K562 (cell line): ENCODE results near the gene SPACA9. TPM values are rescaled to one million over a fixed set of nuclear protein-coding genes. Genes with fewer than 3 reads are reported as not detected.
A peak's percentile ranks its signal among the peaks of the same experiment; 100 is the strongest.

Source experiments
- ATF1 ChIP-seq, 2 experiments: fragments of 450-650 bp in 1 of 2; IDR thresholded peaks; 2 replicates each; pipeline ENCODE4 v1.6.1; 2016; ENCODE audit warnings: missing compliant biosample characterization in 1 of 2, missing genetic modification characterization in 1 of 2
- CHD4 ChIP-seq: fragments of 200-600 bp; sonication (generic); IDR thresholded peaks from 3 replicates; pipeline ENCODE4 v1.6.1; 2012; ENCODE audit warnings: low read depth, mild to moderate bottlenecking, mixed read lengths, low read length, inconsistent platforms; ENCODE audit not compliant: insufficient read depth, insufficient replicate concordance, poor library complexity, severe bottlenecking
- CREB1 ChIP-seq, 2 experiments: sonication (generic) in 1 of 2; formaldehyde crosslinking in 1 of 2; IDR thresholded peaks; 2 replicates each; pipeline versions ENCODE4 v1.6.1 to v1.8.0; 2012 to 2022; ENCODE audit warnings: inconsistent platforms in 1 of 2, mild to moderate bottlenecking in 1 of 2, missing genetic modification reagents in 1 of 2, moderate library complexity in 1 of 2
- DDX20 ChIP-seq: fragments of 450-650 bp; IDR thresholded peaks from 2 replicates; pipeline ENCODE4 v1.6.1; 2016; ENCODE audit warnings: missing genetic modification characterization, low read depth, mild to moderate bottlenecking, missing compliant biosample characterization, moderate library complexity
- ETV1 ChIP-seq: fragments of 450-650 bp; conservative IDR thresholded peaks from 2 replicates; pipeline ENCODE4 v1.6.1; 2016; ENCODE audit warnings: missing genetic modification characterization, control low read depth, low read depth, missing compliant biosample characterization
- HDAC1 ChIP-seq, 2 experiments: fragments of 450-650 bp; IDR thresholded peaks; 2 replicates each; pipeline ENCODE4 v1.6.1; 2016 to 2017; ENCODE audit warnings: inconsistent platforms in 1 of 2, mild to moderate bottlenecking in 1 of 2, moderate library complexity in 1 of 2
- NR2C2 ChIP-seq, 2 experiments: fragments of 200-800 bp in 1 of 2; sonication (Bioruptor generic) in 1 of 2; sonication (generic) in 1 of 2; formaldehyde crosslinking in 1 of 2; IDR thresholded peaks; 2 replicates each; pipeline versions ENCODE4 v1.6.1 to v1.8.0; 2016 to 2022; ENCODE audit warnings: mild to moderate bottlenecking in 1 of 2, missing compliant biosample characterization in 1 of 2, missing genetic modification characterization in 1 of 2, missing genetic modification reagents in 1 of 2
- PCBP2 ChIP-seq: fragments of 200-400 bp; formaldehyde crosslinking; IDR thresholded peaks from 2 replicates; pipeline ENCODE4 v1.6.1; 2018; ENCODE audit warnings: low read length, low read depth, mild to moderate bottlenecking, moderate library complexity; ENCODE audit not compliant: poor library complexity, severe bottlenecking
- RBM25 ChIP-seq: fragments of 200-400 bp; formaldehyde crosslinking; IDR thresholded peaks from 2 replicates; pipeline ENCODE4 v1.6.1; 2018; ENCODE audit warnings: low read length, low read depth, moderate library complexity; ENCODE audit not compliant: severe bottlenecking
- SIN3B ChIP-seq: fragments of 450-650 bp; IDR thresholded peaks from 2 replicates; pipeline ENCODE4 v1.6.1; 2017; ENCODE audit warnings: low read depth, mild to moderate bottlenecking, moderate library complexity
- SPI1 ChIP-seq: IDR thresholded peaks from 2 replicates; pipeline ENCODE4 v1.6.1; 2011; ENCODE audit warnings: low read depth, low read length, control low read depth, borderline replicate concordance
- STAT5B ChIP-seq: fragments of 250-450 bp; sonication (Bioruptor Pico); IDR thresholded peaks from 2 replicates; pipeline ENCODE4 v1.8.0; 2021; ENCODE audit warnings: mild to moderate bottlenecking, inconsistent platforms
- TGIF2 ChIP-seq: sonication (generic); formaldehyde crosslinking; IDR thresholded peaks from 2 replicates; pipeline ENCODE4 v1.8.1; 2022; ENCODE audit warnings: mild to moderate bottlenecking, missing genetic modification reagents, moderate library complexity
- ZBTB17 ChIP-seq: fragments of 450-650 bp; formaldehyde crosslinking; IDR thresholded peaks from 2 replicates; pipeline ENCODE4 v1.4.0; 2020; ENCODE audit warnings: mild to moderate bottlenecking
- ZBTB7A ChIP-seq: IDR thresholded peaks from 2 replicates; pipeline ENCODE4 v1.6.1; 2011; ENCODE audit warnings: low read depth, mild to moderate bottlenecking, low read length, moderate library complexity, borderline replicate concordance; ENCODE audit not compliant: control insufficient read depth
- ZNF282 ChIP-seq: sonication (generic); formaldehyde crosslinking; IDR thresholded peaks from 2 replicates; pipeline ENCODE4 v1.8.1; 2023; ENCODE audit warnings: missing genetic modification reagents
- ZNF3 ChIP-seq: fragments of 250-450 bp; sonication (Bioruptor Pico); IDR thresholded peaks from 2 replicates; pipeline ENCODE4 v1.5.0; 2021; ENCODE audit warnings: mild to moderate bottlenecking, moderate library complexity
- ZNF347 ChIP-seq: fragments of 450-650 bp; formaldehyde crosslinking; IDR thresholded peaks from 2 replicates; pipeline ENCODE4 v1.4.0; 2020; ENCODE audit warnings: low read depth, mild to moderate bottlenecking, moderate library complexity
- ZNF408 ChIP-seq: fragments of 250-450 bp; sonication (Bioruptor Pico); IDR thresholded peaks from 2 replicates; pipeline ENCODE4 v1.4.0; 2020; ENCODE audit warnings: low read depth, mild to moderate bottlenecking, moderate library complexity
- ZNF644 ChIP-seq: fragments of 200-800 bp; sonication (Bioruptor generic); IDR thresholded peaks from 2 replicates; pipeline ENCODE4 v1.6.1; 2016; ENCODE audit warnings: low read depth, missing genetic modification characterization, missing compliant biosample characterization
- polyA plus RNA-seq, 8 experiments: library from polyadenylated mRNA; depleted of rRNA in 4 of 8; stranded (reverse) in 5 of 8; unstranded in 3 of 8; fragments of >200 nt; fragmentation: Nextera tagmentation in 2 of 8; fragmentation: Illumina TruSeq in 1 of 8; extraction: Ambion mirVana in 2 of 8; extraction: Trizol in 1 of 8; gene quantifications; 2 replicates each; pipeline versions ENCODE4 v1.2.1 to v1.2.3, GENCODE V29; 2011 to 2014; ENCODE audit warnings: inconsistent platforms in 1 of 8, missing spikeins in 1 of 8
- total RNA-seq, 7 experiments: library from RNA; depleted of rRNA in 6 of 7; stranded (reverse); fragments of >200 nt in 6 of 7; fragmentation: Illumina TruSeq in 2 of 7; extraction: Trizol in 2 of 7; gene quantifications; 2 replicates each; pipeline versions ENCODE4 v1.2.1 to v1.2.3, GENCODE V29; 2011 to 2021; ENCODE audit warnings: low replicate concordance in 1 of 7
- TF ChIP-seq, protein P1 (sequence below): fragments of 250-450 bp; sonication (Bioruptor Pico); IDR thresholded peaks from 2 replicates; pipeline ENCODE4 v1.4.0; 2020; ENCODE audit warnings: mild to moderate bottlenecking
- TF ChIP-seq, protein P2 (sequence below), 2 experiments: fragments of 450-650 bp in 1 of 2; sonication (generic) in 1 of 2; formaldehyde crosslinking; conservative IDR thresholded peaks; 2 replicates each; pipeline versions ENCODE4 v1.4.0 to v1.8.1; 2020 to 2022; ENCODE audit warnings: mild to moderate bottlenecking in 1 of 2, missing genetic modification reagents in 1 of 2
- TF ChIP-seq, protein P3 (sequence below): fragments of 450-650 bp; IDR thresholded peaks from 2 replicates; pipeline ENCODE4 v1.6.1; 2016

Gene SPACA9
- total and polyA plus RNA-seq, 9 of the 15 experiments (the other 6 are each of a cell fraction or from before 2014, with no cell fraction given), result 0.06 to 0.51 (median 0.36) TPM

DNA sequence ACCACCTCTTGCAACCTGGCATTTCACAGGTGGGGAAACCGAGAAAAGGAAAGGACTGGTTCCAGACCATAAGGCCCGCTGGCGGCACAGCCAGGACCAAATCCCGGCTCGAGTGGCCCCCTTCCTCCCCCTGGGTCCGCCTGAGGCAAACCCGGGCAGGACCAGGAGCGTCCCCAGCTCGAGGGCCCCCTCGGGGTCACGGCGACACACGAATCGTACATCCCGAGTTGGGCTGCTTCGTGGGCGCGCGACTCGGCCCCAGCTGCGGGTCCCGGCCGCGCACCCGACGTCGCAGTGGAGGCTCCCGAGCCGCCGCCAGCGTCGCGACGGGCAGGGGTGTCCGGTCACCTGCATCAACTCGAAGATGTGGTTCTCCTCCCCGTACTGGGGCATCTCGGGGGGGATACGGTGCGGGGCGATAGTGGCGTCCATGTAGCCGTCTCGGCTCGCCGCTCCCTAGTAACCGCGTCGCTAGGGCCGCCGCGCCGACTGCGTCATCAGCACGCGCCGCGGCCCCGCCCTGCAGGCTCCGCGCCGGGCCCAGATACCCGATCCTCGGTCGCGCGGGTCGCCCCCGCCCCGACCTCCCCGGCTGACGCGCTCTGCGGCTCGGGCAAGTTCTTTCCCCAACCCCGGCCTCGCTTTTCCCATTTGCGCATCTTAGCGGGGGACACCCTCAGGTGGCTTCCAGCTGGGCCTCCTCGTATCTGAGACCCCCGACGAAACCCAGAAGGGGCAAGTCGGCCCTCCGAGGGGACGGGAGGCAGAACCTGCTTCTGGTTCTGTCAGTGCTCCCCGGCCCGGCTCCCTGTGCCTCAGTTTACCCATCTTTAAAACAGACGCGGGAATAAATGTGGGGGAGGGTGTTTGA, 639 bp upstream of the SPACA9 start, which contains the start of gene AK8 (continued):
- TF ChIP-seq SIN3B (peak; percentile 82), ETV1 (no peak), ZNF347 (no peak), SPI1 (no peak), PCBP2 (no peak), ZBTB17 (CRISPR knock-in tag) (0 out of 2 replicates have a peak, but pooled peaks have one; percentile 48), CHD4 (no peak), RBM25 (peak; percentile 98), TGIF2 (peak; percentile 55; the same call in 1 of the 2 replicates), ZNF3 (CRISPR knock-in tag) (no peak), ATF1 (CRISPR knock-in tag; IDR thresholded peaks at IDR 0.05) (peak; percentile 86), ATF1 (tag; IDR thresholded peaks at IDR 0.05) (peak; percentile 99), ZNF282 (no peak), ZNF644 (no peak), ZNF408 (CRISPR knock-in tag) (no peak), CREB1 (IDR thresholded peaks at IDR 0.05) (peak; percentile 98), CREB1 (CRISPR knock-in tag; IDR thresholded peaks at IDR 0.05) (peak; percentile 99), ZBTB7A (peak; percentile 90), NR2C2 (CRISPR knock-in tag; IDR thresholded peaks at IDR 0.05) (no peak), NR2C2 (tag; IDR thresholded peaks at IDR 0.05) (peak; percentile 63), HDAC1 (IDR thresholded peaks at IDR 0.05) (peak in 1 of 2 experiments; percentile 83; a peak in 2 of 4 replicates), STAT5B (CRISPR knock-in tag) (no peak), DDX20 (tag) (no peak)
- TF ChIP-seq, protein P1, sequence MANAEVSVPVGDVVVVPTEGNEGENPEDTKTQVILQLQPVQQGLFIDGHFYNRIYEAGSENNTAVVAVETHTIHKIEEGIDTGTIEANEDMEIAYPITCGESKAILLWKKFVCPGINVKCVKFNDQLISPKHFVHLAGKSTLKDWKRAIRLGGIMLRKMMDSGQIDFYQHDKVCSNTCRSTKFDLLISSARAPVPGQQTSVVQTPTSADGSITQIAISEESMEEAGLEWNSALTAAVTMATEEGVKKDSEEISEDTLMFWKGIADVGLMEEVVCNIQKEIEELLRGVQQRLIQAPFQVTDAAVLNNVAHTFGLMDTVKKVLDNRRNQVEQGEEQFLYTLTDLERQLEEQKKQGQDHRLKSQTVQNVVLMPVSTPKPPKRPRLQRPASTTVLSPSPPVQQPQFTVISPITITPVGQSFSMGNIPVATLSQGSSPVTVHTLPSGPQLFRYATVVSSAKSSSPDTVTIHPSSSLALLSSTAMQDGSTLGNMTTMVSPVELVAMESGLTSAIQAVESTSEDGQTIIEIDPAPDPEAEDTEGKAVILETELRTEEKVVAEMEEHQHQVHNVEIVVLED (CRISPR knock-in tag), result no peak
- TF ChIP-seq, protein P2, sequence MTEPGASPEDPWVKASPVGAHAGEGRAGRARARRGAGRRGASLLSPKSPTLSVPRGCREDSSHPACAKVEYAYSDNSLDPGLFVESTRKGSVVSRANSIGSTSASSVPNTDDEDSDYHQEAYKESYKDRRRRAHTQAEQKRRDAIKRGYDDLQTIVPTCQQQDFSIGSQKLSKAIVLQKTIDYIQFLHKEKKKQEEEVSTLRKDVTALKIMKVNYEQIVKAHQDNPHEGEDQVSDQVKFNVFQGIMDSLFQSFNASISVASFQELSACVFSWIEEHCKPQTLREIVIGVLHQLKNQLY (CRISPR knock-in tag; conservative IDR thresholded peaks at IDR 0.05), result no peak
- TF ChIP-seq, protein P3, sequence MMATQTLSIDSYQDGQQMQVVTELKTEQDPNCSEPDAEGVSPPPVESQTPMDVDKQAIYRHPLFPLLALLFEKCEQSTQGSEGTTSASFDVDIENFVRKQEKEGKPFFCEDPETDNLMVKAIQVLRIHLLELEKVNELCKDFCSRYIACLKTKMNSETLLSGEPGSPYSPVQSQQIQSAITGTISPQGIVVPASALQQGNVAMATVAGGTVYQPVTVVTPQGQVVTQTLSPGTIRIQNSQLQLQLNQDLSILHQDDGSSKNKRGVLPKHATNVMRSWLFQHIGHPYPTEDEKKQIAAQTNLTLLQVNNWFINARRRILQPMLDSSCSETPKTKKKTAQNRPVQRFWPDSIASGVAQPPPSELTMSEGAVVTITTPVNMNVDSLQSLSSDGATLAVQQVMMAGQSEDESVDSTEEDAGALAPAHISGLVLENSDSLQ, result no peak
